SHP77 (cell line): ENCODE measurements around the gene GSG1L.

Experiments
- DNase-seq, 2 experiments: peaks; one replicate each; lab custom pipeline; 2025; lab: John Stamatoyannopoulos, UW

Gene GSG1L

DNA sequence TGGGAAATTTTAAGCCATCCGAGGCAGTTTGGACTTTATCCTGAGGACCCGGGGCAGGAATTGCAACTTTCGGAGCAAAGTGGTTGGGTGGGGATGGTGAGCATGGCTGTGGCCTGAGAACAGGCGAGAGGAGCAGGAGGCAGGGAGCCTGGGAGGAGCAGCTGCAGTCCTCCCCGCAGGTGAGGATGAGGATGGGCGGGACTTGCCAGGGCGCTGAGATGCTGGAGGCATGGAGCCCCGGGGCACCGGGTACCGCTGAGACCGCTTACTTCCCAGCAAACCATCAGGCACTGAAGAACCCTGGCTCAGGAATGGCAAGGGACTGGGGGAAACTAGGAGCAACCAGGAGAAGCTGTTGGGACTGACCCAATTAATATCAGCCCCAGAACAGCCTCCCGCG, 210.8 kb downstream of the GSG1L start:
- DNase-seq = no peak

DNA sequence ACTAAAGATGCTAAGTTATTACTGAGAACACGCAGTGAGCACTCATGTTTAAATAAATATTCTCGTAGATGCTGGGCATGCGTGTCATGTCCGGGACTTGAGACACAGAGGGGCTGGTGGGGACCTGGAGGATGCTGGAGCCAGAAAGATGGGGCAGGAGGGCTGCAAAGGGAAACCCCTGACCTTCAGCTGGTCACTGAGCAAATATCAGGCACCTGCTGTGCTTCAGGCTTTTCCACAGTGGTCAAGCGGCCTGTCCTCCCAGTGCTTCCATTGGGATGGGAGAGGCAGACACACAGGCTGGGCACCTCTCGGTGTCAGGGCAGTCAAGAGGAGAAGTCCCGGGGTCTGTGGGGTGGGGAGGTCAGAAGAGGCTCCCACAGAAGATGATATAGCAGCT, 211.4 kb downstream of the GSG1L start:
- no peak for DNase-seq

DNA sequence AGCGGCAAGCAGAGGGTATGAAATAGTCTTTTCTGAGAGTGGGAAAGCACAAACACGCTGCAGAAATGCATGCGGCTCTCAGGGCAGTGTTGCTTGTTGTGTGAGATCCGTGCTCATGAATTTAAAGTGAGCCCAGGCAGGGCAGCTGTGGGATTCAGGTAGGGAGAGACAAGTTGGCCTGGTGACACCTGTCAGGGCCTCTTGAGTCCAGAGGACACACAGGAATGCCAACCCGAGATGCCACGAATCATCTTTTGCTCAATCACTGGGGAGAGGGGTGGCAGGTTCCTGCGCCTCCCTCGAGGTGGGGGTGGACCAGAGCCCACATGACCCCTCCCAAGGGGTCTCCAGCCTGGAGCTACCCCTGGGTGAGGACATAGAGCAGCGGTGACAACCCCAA, 211.9 kb downstream of the GSG1L start:
- no peak for DNase-seq

- DNase-seq = no peak
Measured at GRCh38 chr16:27849621-27850020, 213.9 kb downstream of the GSG1L start.

GRCh38 chr16:27847030-27847550, 216.4 kb downstream of the GSG1L start:
- DNase-seq = no peak

DNA sequence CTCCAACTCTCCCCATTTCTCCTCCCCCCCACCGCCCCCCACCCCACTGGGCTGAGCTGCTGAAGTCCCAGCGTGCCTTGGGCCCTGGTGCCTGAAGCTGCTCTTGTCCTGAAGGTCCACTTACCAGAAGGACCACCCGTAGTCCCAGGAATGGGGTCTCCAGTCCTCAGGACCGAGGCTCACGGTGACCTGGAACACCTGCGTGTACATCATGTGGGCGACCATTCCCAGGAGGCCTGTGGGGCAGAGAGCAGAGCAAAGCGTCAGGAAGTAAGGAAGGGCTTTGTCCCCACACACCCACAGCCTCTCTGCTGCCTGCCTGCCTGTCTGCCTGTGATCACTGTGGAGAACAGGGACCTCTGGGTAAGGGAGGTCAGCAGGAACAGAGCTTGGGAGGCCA, 218.7 kb downstream of the GSG1L start:
- no peak for DNase-seq

GRCh38 chr16:27843800-27844199, 219.7 kb downstream of the GSG1L start:
- no peak for DNase-seq

- DNase-seq = no peak
Measured at GRCh38 chr16:27841911-27842310, 221.6 kb downstream of the GSG1L start.

- DNase-seq = no peak
Measured at GRCh38 chr16:27841061-27841801, 222.3 kb downstream of the GSG1L start.

DNA sequence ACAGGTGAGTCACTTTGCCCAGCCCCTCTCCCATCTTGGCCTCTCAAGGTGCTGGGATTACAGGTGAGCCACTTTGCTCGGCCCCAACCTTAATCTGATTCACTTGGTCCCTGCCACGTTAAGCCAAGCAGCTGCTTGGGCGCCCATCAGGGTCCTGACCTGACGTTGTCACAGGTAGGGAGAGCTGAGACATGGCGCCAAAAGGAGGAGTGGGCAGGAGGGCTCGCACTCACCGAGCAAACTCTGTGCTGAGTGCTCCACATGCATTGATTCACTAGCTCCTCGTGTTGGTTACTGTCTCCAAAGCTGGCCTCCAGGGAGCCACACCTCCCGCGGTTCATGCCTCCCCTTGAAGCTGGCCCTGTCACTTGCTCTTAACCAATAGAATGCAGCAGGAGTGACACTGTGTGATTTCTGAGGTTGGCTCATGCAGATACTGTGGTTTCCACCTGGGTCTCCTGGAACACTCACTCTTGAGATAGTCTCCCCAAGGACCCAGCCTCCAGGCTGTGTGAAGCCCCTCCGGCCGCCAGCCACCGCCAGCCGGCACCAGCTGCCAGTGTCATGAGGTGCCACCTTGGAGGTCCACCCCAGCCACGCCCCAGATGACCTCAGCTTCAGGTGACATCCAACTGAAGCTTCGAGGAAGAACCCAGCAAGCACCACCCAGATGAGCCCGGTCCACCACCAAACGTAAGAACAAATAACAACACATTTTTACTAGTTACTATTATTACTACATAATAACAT, 223.0 kb downstream of the GSG1L start:
- DNase-seq = no peak

GRCh38 chr16:27839419-27839818, 224.1 kb downstream of the GSG1L start:
- DNase-seq = no peak

DNA sequence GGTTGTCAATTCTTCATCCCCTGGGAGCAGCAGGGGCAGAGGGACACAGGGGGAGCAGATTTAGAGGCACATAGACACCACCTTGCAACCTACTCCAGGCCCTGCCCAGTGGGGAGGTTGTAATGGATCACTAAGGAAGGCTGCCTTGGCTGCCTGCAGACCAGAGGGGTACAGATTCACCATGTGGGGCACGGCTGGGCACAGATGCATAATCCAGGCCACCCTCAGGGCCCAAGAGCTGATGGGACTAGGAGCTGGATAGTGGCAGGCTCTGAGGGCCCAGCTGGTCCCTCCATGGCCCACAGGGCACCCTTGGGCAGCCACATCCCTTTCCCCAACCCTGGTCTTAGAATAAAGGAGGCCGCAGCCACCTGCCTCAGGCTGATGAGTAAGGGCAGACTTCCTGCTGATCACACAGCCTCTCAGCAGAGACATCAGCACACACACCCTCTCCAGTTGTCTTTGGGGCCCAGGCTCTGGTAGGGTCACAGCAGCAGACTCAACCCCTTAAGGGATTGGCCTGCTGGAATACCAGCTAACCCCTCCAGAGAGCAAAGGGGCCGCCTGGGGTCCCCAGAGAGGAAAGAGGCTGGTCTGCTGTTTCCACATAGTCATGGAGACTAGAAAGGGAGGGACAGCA, 224.9 kb downstream of the GSG1L start:
- DNase-seq = no peak

DNA sequence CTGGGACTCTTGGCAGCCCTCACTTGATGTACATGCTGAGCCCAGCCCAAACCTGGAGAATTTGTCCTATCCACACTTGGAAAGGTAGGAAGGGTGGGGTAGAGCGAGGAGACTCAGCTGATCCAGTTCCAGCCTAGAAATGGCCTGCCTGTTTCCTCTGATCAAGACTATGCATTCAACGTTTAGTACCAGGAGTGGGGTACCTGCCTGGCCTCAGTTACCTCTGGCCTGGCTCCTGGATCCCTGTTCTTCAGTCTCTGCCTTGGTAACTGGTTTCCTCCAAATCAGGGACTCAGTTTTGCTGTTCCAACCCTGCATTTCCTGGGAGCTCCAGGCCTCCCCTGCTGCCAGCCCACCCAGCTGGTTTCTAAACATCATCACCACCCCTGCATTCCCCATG, 233.5 kb downstream of the GSG1L start:
- no peak for DNase-seq

GRCh38 chr16:27828671-27829070, 234.8 kb downstream of the GSG1L start:
- DNase-seq = no peak

DNA sequence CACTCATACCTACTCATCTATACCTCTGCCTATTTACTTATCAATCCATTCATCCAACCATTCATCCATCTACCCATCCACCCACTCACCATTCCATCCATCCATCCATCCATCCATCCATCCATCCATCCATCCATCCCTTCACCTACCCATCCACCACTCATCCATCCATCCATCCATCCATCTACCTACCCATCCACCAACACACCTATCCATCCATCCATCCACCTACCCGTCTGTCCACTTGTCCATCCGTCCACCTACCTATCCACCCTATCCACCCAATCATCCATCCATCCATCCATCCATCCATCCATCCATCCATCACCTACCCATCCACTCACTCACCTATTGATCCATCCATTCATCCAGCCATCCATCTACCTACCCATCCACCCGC, 235.7 kb downstream of the GSG1L start:
- no peak for DNase-seq

DNA sequence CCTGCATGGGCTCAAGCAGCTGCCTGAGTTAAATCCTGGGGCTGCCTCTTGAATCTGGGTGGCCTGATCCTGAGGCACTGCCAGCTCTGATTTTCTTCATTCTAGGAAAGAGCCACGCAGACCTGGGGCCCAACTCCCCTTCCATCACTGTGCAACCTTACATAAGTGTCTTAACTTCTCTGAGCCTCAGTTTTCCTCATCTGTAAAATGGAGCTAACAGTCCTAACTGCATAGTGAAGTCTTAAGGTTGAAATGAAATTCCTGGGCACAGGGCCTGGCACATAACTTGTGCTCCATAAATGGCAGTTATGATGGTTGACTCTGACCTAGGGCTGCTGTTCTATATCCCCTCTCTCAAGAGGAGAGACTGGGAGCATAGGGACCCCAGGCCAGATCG, 236.6 kb downstream of the GSG1L start:
- no peak for DNase-seq

DNA sequence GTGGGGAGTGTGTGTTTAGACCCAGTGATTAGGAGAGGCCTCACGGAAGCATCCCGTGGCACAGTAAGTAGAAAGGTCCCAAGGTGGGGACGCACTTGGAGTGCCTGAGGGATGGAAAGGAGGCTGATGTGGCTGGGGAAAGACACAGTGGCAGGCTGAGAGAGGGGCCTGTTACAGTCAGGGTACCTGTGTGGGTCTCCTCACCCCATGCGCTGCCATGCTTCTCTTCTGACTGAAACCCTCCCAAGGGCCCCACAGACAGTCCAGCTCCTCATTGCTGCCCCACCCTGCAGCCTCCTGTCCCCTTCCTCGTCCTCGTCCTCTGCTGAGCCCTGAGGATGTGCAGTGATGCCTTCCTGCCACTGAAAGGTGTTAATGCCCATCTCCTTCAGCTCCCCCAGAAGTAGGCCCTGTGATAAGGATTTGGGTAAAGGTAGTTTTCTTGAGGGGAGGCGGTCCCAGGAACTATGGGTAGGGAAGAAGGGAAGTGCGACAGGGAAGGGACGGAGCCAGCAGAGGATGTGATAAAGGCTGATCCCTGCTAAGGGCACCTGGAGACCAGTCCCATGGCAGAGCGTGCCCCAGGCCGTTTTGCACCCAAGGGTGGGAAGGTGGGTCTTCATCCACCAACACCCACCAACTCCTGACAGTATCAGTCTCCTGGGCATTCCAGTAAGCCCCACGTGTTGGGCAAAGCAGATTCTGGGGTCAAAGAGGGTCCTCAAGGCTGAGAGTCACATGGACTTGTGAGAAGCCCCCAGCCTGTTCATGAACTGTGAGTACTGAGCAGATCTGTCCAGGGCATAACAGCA, 237.2 kb downstream of the GSG1L start:
- no peak for DNase-seq

DNA sequence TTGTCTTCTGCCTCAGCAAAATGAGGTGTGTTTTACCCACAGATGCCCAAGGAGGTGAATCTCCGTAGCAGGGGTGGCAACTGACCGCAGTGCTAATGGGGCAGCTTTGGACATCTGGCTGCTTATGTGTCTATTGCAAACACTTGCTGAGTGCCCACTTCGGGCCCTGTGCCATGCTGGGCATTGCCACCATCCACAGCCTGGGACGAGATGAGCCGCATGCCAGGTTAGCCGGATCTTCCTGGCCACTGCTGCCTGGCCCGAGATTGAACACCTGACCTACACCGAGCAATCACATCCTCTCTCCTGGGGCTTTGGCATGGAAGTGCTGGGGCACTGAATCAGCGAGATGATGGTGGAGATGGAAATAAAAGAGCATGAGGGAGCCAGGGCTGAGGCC, 238.7 kb downstream of the GSG1L start:
- DNase-seq = no peak

- no peak for DNase-seq
Measured at GRCh38 chr16:27824006-27824405, 239.5 kb downstream of the GSG1L start.

DNA sequence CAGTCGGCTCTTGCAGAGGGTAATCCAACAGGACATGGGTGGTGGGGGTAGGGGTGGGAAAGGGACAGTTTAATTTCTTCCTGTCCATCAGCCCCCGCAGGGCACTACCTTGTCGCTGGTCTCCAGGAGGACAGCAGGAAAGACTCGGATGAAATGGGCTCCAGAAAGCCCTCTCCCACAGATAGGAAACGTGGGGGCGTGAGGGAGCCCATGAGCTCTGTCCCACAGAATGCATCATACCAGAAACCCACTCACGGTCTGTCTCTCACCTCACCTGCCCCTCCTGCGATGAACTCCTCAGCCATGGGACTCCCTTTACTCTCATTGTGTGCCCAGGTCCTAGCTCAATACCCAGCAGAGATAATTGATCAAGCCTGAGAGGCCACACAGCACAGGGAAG, 240.1 kb downstream of the GSG1L start:
- no peak for DNase-seq

- DNase-seq = no peak
Measured at GRCh38 chr16:27822996-27823395, 240.5 kb downstream of the GSG1L start.

DNA sequence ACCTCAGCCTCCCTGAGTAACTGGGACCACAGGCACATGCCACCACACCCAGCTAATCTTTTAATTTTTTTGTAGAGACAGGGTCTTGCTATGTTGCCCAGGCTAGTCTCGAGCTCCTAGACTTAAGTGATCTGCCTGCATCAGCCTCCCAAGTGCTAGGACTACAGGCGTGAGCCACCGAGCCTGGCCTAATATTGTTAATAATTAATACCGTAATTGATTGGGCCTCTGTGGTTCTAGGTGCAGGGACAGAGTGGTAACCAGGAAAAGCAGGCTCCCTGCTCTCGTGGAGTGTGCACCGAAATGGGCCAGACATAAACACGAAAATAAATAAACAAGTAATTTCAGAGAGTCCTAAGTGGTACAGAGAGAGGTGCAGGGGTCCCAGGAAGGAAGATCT, 241.0 kb downstream of the GSG1L start:
- DNase-seq = no peak
